ENCODE results near the gene PRR14. TPM values are rescaled to one million over a fixed set of nuclear protein-coding genes. Genes with fewer than 3 reads are reported as not detected.

Gene PRR14
- total RNA-seq, 4 donors from 2014 or later = 8.8 to 28.4 (median 17.8) TPM

GRCh38 chr16:30658731-30659506, 8.2 kb downstream of the PRR14 start:
- peak overlapping the region; percentile 61 to 89 (median 79) for H3K4me3 ChIP-seq
- H3K27me3 ChIP-seq = no peaks in the 10 kb centered on the region
- DNase-seq (peak; percentile 87 to 94), ATAC-seq (peak; percentile 64 to 68)
- in situ Hi-C loops (cut with MboI; ENCODE audit: low sequenced_read_pairs in 4 of 4) = no loop called here
- peaks cover 32 to 33% of the 10 kb centered on the region in 2 donors for H3K4me1 ChIP-seq
- no peaks in the 10 kb centered on the region for H3K9me3 ChIP-seq
- H3K27ac ChIP-seq = peak overlapping the region; percentile 90 to 99 (median 96)
- H3K36me3 ChIP-seq = peaks cover 3 to 53% of the 10 kb centered on the region in 2 donors
- intact Hi-C loops (cut with DNase I; ENCODE audit: low total_unique reads) = loop anchor here (1.0 to 2.0 kb wide), 5 partner anchors 9 to 414 kb away; partner anchors contain the start of gene PRR14
- peak in 2 of 5 experiments; percentile 10 to 41 for TF ChIP-seq CTCF (IDR thresholded peaks at IDR 0.05 in 4 of 5, conservative IDR thresholded peaks at IDR 0.05 in 1 of 5)
- TF ChIP-seq POLR2A (IDR thresholded peaks at IDR 0.05) = no peak

GRCh38 chr16:30659507-30660423, 9.0 kb downstream of the PRR14 start:
- peaks cover 32 to 33% of the 10 kb centered on the region in 2 donors for H3K4me1 ChIP-seq
- no peak for ATAC-seq
- intact Hi-C loops (cut with DNase I; ENCODE audit: low total_unique reads) (loop anchor here (2.0 kb wide), 2 partner anchors 25 to 413 kb away; no protein-coding TSS in a partner anchor), in situ Hi-C loops (cut with MboI; ENCODE audit: low sequenced_read_pairs in 4 of 4) (no loop called here)
- H3K9me3 ChIP-seq = no peaks in the 10 kb centered on the region
- H3K27ac ChIP-seq = peak overlapping the region; percentile 90 to 99 (median 96)
- no peaks in the 10 kb centered on the region for H3K27me3 ChIP-seq
- H3K36me3 ChIP-seq = peaks cover 3 to 53% of the 10 kb centered on the region in 2 donors
- H3K4me3 ChIP-seq = peak overlapping the region; percentile 61 to 89 (median 79)
- no peak for DNase-seq
- TF ChIP-seq CTCF (IDR thresholded peaks at IDR 0.05 in 4 of 5, conservative IDR thresholded peaks at IDR 0.05 in 1 of 5) = no peak
- no peak for TF ChIP-seq POLR2A (IDR thresholded peaks at IDR 0.05)

DNA sequence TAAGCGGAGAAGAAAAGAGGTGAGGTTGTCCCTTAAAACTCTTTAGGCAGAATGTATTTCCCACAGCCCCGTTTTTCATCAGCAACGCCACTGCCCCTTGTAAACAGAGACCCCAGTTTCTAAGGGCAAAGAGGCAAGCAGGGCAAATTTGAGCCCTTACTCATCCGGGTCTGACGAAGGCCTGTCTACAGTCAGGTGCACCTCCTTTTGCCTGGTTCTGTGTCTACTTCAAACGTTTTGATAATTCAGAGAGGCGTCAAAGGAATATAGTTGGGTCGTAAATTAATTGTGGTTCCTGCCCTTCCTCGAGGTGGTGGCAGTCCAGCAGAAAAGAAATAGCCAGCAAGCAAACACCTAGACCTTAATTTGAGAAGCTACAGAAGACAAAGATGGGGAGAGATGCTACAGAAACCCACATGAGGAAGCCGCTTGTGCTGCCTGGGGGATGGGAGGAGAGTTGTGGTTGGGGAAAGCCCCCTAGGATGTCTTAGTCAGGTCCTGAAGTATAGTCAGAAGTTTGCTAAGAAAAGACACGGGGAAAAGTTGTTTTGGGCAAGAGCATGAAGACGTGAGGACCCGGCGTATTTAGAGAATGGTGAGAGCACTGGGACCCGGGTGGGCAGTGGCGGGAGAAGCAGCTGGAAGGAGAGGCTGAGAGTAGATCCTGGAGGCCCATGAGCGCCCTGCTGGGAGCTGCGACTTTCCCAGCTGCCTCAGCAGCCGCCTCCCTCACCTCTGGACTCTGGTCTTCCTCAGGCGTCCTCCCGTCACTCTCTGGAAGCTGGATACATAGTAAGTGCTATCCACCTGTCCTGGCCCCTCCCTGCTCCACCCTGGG, 9.9 kb downstream of the PRR14 start:
- Histone ChIP-seq H3K9me3 (no peaks in the 10 kb centered on the region), H3K36me3 (peaks cover 0 to 53% of the 10 kb centered on the region in 2 donors), H3K27ac (peak overlapping the region; percentile 90 to 99 (median 96)), H3K4me1 (peaks cover 32 to 33% of the 10 kb centered on the region in 2 donors), H3K4me3 (peak overlapping the region; percentile 61 to 89 (median 79)), H3K27me3 (no peaks in the 10 kb centered on the region)
- intact Hi-C loops (cut with DNase I; ENCODE audit: low total_unique reads) = no loop called here
- no peak for DNase-seq
- TF ChIP-seq CTCF (IDR thresholded peaks at IDR 0.05 in 4 of 5, conservative IDR thresholded peaks at IDR 0.05 in 1 of 5) = no peak
- TF ChIP-seq POLR2A (IDR thresholded peaks at IDR 0.05) = no peak
- ATAC-seq = no peak
- in situ Hi-C loops (cut with MboI; ENCODE audit: low sequenced_read_pairs in 4 of 4) = no loop called here

DNA sequence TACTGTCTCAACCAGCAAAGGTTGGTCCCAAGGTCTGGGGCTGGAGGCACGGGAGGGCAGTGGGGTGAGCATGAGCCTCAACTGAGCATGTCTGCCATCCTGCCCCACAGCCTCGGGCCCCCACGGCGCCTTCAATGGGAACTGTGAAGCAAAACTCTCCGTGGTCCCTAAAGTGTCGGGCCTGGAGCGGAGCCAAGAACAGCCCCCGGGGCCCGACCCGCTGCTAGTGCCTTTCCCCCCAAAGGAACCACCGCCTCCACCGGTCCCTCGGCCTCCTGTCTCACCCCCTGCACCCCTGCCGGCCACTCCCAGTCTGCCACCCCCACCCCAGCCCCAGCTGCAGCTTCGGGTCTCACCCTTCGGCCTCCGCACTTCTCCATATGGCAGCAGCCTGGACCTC, 11.7 kb downstream of the PRR14 start:
- no peak for TF ChIP-seq POLR2A (IDR thresholded peaks at IDR 0.05)
- no peak for TF ChIP-seq CTCF (IDR thresholded peaks at IDR 0.05 in 4 of 5, conservative IDR thresholded peaks at IDR 0.05 in 1 of 5)
- in situ Hi-C loops (cut with MboI; ENCODE audit: low sequenced_read_pairs in 4 of 4) = no loop called here

More for the DNA sequence above, 11.7 kb downstream of the PRR14 start:
- Histone ChIP-seq H3K9me3 (no peaks in the 10 kb centered on the region), H3K36me3 (peaks cover 3 to 57% of the 10 kb centered on the region in 2 donors), H3K27me3 (no peaks in the 10 kb centered on the region), H3K4me1 (peaks cover 22 to 25% of the 10 kb centered on the region in 2 donors), H3K27ac (no peak overlapping the region), H3K4me3 (no peak overlapping the region)
- ATAC-seq (no peak), DNase-seq (no peak)
- intact Hi-C loops (cut with DNase I; ENCODE audit: low total_unique reads) = no loop called here
